OCI-LY7 (cell line): ENCODE data around the gene LRRFIP2. TPM values are rescaled to one million over a fixed set of nuclear protein-coding genes. Genes with fewer than 3 reads are reported as not detected.

Experiments
- BruUV-seq: library from RNA; stranded (reverse); fragments of 400-500 nt; replicated peaks from 2 replicates; lab custom pipeline; 2021; lab: Mats Ljungman, UMichigan
- CTCF ChIA-PET: fragments of 300-600 bp; sonication (Branson Sonifier 250); formaldehyde crosslinking; loops from one replicate; lab custom pipeline; 2022; ENCODE audit warnings: antibody characterized with exemption; ENCODE audit not compliant: unreplicated experiment; lab: Charles Lee
- POLR2A ChIA-PET: fragments of 300-600 bp; sonication (Branson Sonifier 250); formaldehyde crosslinking; loops from one replicate; lab custom pipeline; 2022; ENCODE audit warnings: antibody characterized with exemption; lab: Charles Lee
- DNase-seq: peaks from one replicate; pipeline ENCODE4 v3.0.0-alpha.2; 2015; ENCODE audit warnings: low spot score
- H2AFZ ChIP-seq: fragments of 200-600 bp; sonication (generic), shearing (Covaris generic); 2 replicates; pipeline ENCODE4 v1.6.1; 2014; ENCODE audit warnings: mild to moderate bottlenecking, antibody characterized with exemption, low read length, moderate library complexity
- H3K27ac ChIP-seq: fragments of 200-600 bp; sonication (generic); 2 replicates; pipeline ENCODE4 v1.5.1; 2014; ENCODE audit warnings: mixed run types, low read depth, mild to moderate bottlenecking, moderate library complexity, low read length, inconsistent platforms; ENCODE audit not compliant: poor library complexity, severe bottlenecking
- H3K36me3 ChIP-seq: fragments of 200-600 bp; sonication (generic); 2 replicates; pipeline ENCODE4 v1.6.1; 2014; ENCODE audit warnings: mild to moderate bottlenecking, antibody characterized with exemption, low read length, moderate library complexity, mixed read lengths; ENCODE audit not compliant: insufficient read depth
- H3K4me1 ChIP-seq: fragments of 200-600 bp; sonication (generic); 2 replicates; pipeline ENCODE4 v1.5.1; 2014; ENCODE audit warnings: mild to moderate bottlenecking, low read length; ENCODE audit not compliant: insufficient read depth, poor library complexity, severe bottlenecking
- H3K4me2 ChIP-seq: fragments of 200-600 bp; sonication (generic); 2 replicates; pipeline ENCODE4 v1.6.1; 2014; ENCODE audit warnings: mild to moderate bottlenecking, low read length
- H3K4me3 ChIP-seq: fragments of 200-600 bp; sonication (generic); 2 replicates; pipeline ENCODE4 v1.5.1; 2014; ENCODE audit warnings: mild to moderate bottlenecking, low read depth, low read length; ENCODE audit not compliant: poor library complexity, severe bottlenecking
- H3K79me2 ChIP-seq: fragments of 200-600 bp; sonication (generic); 2 replicates; pipeline ENCODE4 v1.6.1; 2016; ENCODE audit warnings: low read depth, mild to moderate bottlenecking, low read length, moderate library complexity, mixed read lengths; ENCODE audit not compliant: insufficient read depth
- H3K9me2 ChIP-seq: fragments of 200-600 bp; sonication (generic); 2 replicates; pipeline ENCODE4 v1.6.1; 2016; ENCODE audit warnings: mild to moderate bottlenecking, low read length, mixed read lengths; ENCODE audit not compliant: insufficient read depth
- H3K9me3 ChIP-seq: fragments of 200-600 bp; sonication (generic); 2 replicates; pipeline ENCODE4 v1.6.1; 2014; ENCODE audit warnings: mild to moderate bottlenecking, mixed run types, low read length, mixed read lengths
- H4K20me1 ChIP-seq: fragments of 200-600 bp; sonication (generic); 2 replicates; pipeline ENCODE4 v1.6.1; 2014; ENCODE audit warnings: mild to moderate bottlenecking, antibody characterized with exemption, low read length, moderate library complexity, mixed read lengths; ENCODE audit not compliant: insufficient read depth
- EZH2phosphoT487 ChIP-seq: fragments of 200-600 bp; sonication (generic); IDR thresholded peaks from 2 replicates; pipeline ENCODE4 v1.6.1; 2018; ENCODE audit warnings: low read depth, borderline replicate concordance, mild to moderate bottlenecking, mixed run types, antibody characterized with exemption, low read length, moderate library complexity, mixed read lengths
- intact Hi-C: fragments of 100-400 bp; cut with micrococcal nuclease; formaldehyde crosslinking; loops from one replicate; pipeline ENCODE4 v1.10.0; 2022; ENCODE audit not compliant: unreplicated experiment
- total RNA-seq, 2 experiments: library from RNA; depleted of rRNA in 1 of 2; stranded (reverse); fragments of >200 nt in 1 of 2; shearing (Covaris generic) in 1 of 2; gene quantifications; 2 replicates each; pipeline ENCODE4 v1.2.3, GENCODE V29; 2014 to 2022
- TF ChIP-seq, protein P1 (sequence below): fragments of 200-600 bp; sonication (generic); conservative IDR thresholded peaks from 2 replicates; pipeline ENCODE4 v1.5.1; 2014; ENCODE audit warnings: mild to moderate bottlenecking, antibody characterized with exemption, low read length, moderate library complexity, mixed read lengths

Gene LRRFIP2
- total RNA-seq, 2 experiments from 2014 or later: 23.7 to 37.3 TPM

DNA sequence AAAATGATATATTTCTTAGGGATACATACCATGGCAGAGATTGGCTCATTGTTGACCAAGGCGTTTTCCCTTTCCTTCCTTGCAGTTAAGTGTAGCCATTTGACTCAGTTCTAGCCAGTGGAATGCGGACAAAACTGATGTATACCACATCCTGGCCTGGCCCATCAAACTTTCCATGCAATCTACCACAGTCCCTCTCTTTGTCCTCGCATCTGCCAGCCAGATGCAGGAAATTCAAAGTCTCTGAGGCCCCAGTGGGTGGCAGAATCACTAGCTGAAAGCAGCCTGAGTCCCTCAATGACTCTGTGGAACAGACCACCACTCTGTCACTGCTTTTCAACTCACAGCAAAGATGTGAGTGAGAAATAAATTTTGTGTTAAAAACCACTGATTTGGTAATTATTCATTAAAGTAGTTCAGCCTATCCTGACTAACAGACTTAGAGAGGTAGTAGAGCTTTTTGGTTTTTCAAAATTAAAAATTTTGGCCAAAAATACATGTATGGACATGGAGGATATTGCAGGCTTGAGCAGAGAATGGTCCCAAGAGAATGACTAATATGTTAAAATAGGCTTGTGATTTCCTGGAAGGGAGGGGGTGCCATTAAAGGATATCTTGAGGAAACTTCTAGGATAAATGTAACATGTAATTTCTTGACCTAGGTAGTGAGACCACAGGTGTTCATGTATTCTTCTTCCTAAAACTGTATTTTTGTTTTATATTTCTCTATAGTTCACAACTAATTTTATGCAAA lies 10.9 kb downstream of the LRRFIP2 start:
- Histone ChIP-seq H3K4me2 (no peak overlapping the region), H4K20me1 (no peaks in the 10 kb centered on the region), H2AFZ (no peak overlapping the region), H3K9me2 (no peaks in the 10 kb centered on the region), H3K79me2 (no peaks in the 10 kb centered on the region), H3K27ac (no peak overlapping the region), H3K4me3 (no peak overlapping the region), H3K9me3 (no peaks in the 10 kb centered on the region), H3K4me1 (no peaks in the 10 kb centered on the region), H3K36me3 (peaks cover 14% of the 10 kb centered on the region; the same call in 1 of the 2 replicates)
- CTCF ChIA-PET: no interaction called here
- no peak for DNase-seq
- POLR2A ChIA-PET: no interaction called here
- BruUV-seq: no TSS peak
- intact Hi-C loops: no loop called here
- TF ChIP-seq EZH2phosphoT487: no peak
- TF ChIP-seq, protein P1, sequence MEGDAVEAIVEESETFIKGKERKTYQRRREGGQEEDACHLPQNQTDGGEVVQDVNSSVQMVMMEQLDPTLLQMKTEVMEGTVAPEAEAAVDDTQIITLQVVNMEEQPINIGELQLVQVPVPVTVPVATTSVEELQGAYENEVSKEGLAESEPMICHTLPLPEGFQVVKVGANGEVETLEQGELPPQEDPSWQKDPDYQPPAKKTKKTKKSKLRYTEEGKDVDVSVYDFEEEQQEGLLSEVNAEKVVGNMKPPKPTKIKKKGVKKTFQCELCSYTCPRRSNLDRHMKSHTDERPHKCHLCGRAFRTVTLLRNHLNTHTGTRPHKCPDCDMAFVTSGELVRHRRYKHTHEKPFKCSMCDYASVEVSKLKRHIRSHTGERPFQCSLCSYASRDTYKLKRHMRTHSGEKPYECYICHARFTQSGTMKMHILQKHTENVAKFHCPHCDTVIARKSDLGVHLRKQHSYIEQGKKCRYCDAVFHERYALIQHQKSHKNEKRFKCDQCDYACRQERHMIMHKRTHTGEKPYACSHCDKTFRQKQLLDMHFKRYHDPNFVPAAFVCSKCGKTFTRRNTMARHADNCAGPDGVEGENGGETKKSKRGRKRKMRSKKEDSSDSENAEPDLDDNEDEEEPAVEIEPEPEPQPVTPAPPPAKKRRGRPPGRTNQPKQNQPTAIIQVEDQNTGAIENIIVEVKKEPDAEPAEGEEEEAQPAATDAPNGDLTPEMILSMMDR: no peak

DNA sequence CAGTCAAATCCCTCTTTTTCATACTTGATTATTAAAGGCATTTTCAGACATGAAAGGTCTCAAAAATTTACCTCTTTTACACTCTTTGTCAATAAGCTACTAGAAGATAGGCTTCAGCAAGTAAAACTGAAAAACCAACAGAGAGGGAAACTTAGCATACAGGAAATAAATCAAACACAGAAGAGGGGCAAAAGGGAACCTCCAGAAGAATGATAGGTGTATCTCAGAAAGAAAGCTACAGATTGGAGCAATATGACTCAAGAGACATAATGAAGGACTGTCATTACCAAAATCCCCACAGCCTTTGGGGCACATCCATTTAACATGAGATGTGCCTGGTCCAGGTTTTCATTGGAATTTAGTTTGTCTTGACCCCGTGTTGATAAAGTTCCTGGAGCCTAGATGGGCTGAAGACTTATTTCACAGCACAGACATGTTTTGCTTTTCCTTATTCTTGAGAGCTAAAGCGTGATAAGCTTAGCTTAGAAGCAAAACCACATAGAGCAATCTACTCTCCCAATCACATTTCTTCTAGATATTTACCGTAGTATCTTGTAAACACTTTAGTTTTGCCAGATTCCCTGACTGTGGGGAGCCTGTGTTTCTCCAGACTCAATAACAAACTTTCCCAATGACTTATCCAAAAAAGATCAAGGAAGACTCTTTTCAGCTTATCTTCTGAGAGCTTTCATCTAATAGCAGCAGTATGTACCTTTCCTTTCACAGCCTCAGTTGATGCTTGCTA lies 11.7 kb downstream of the LRRFIP2 start:
- no peak overlapping the region for H3K27ac ChIP-seq
- CTCF ChIA-PET: no interaction called here
- no peaks in the 10 kb centered on the region for H4K20me1 ChIP-seq
- TF ChIP-seq, protein P1: no peak
- no peak for TF ChIP-seq EZH2phosphoT487
- H3K4me1 ChIP-seq: no peaks in the 10 kb centered on the region
- H3K9me2 ChIP-seq: no peaks in the 10 kb centered on the region
- H3K79me2 ChIP-seq: no peaks in the 10 kb centered on the region
- H3K4me3 ChIP-seq: no peak overlapping the region
- H3K9me3 ChIP-seq: no peaks in the 10 kb centered on the region
- DNase-seq: no peak
- intact Hi-C loops: no loop called here
- H3K36me3 ChIP-seq: peaks cover 14% of the 10 kb centered on the region; the same call in 1 of the 2 replicates
- POLR2A ChIA-PET: interaction anchor here (0.7 to 0.9 kb wide), 3 partner anchors 8 to 551 kb away, joined by 3 to 4 read pairs (median 3); no protein-coding TSS in a partner anchor
- BruUV-seq: no TSS peak
- no peak overlapping the region for H3K4me2 ChIP-seq
- H2AFZ ChIP-seq: no peak overlapping the region
